Right kidney (tissue), 1 donor: ENCODE results near the gene SLC29A3.
A peak's percentile ranks its signal among the peaks of the same experiment; 100 is the strongest.

Experiments used
- DNase-seq: peaks from one replicate; pipeline ENCODE4 v3.0.0-alpha.2; 2016

SLC29A3 gene

GRCh38 chr10:71321386-71321785, 2.3 kb downstream of the SLC29A3 start:
- no peak for DNase-seq

- DNase-seq: no peak
Measured at GRCh38 chr10:71323407-71323806, 4.3 kb downstream of the SLC29A3 start.

- no peak for DNase-seq
Measured at GRCh38 chr10:71324743-71325142, 5.7 kb downstream of the SLC29A3 start.

- no peak for DNase-seq
Measured at GRCh38 chr10:71325267-71325666, 6.2 kb downstream of the SLC29A3 start.

GRCh38 chr10:71326464-71326881, 7.4 kb downstream of the SLC29A3 start:
- no peak for DNase-seq

- DNase-seq: no peak
Measured at GRCh38 chr10:71330789-71331404, 11.8 kb downstream of the SLC29A3 start.

GRCh38 chr10:71331736-71332135, 12.7 kb downstream of the SLC29A3 start:
- no peak for DNase-seq

GRCh38 chr10:71332466-71332865, 13.4 kb downstream of the SLC29A3 start:
- DNase-seq: no peak

- DNase-seq: no peak
Measured at GRCh38 chr10:71333129-71333887, 14.2 kb downstream of the SLC29A3 start.

- no peak for DNase-seq
Measured at GRCh38 chr10:71334221-71334791, 15.2 kb downstream of the SLC29A3 start.

- no peak for DNase-seq
Measured at GRCh38 chr10:71335173-71335708, 16.2 kb downstream of the SLC29A3 start.

- no peak for DNase-seq
Measured at GRCh38 chr10:71336632-71337031, 17.6 kb downstream of the SLC29A3 start.

GRCh38 chr10:71337219-71337701, 18.2 kb downstream of the SLC29A3 start:
- peak; percentile 64 for DNase-seq

GRCh38 chr10:71338728-71339495, 19.9 kb downstream of the SLC29A3 start:
- DNase-seq: no peak

- DNase-seq: no peak
Measured at GRCh38 chr10:71339796-71340589, 20.9 kb downstream of the SLC29A3 start.

GRCh38 chr10:71342573-71343391, 23.7 kb downstream of the SLC29A3 start:
- DNase-seq: no peak

- no peak for DNase-seq
Measured at GRCh38 chr10:71343392-71343773, 24.3 kb downstream of the SLC29A3 start.

GRCh38 chr10:71344154-71344925, 25.3 kb downstream of the SLC29A3 start:
- no peak for DNase-seq

GRCh38 chr10:71344993-71345480, 26.0 kb downstream of the SLC29A3 start:
- no peak for DNase-seq

GRCh38 chr10:71345694-71346093, 26.6 kb downstream of the SLC29A3 start:
- no peak for DNase-seq
